ENCODE data around the gene LTF. TPM values are rescaled to one million over a fixed set of nuclear protein-coding genes. Genes with fewer than 3 reads are reported as not detected.
"Not testable (repeated sequence)": the region's sequence is repeated elsewhere in the genome, so short reads cannot be mapped to it uniquely, and the experiment has no call there.

Gene LTF
- total RNA-seq, 2 experiments from 2014 or later, result not detected

DNA sequence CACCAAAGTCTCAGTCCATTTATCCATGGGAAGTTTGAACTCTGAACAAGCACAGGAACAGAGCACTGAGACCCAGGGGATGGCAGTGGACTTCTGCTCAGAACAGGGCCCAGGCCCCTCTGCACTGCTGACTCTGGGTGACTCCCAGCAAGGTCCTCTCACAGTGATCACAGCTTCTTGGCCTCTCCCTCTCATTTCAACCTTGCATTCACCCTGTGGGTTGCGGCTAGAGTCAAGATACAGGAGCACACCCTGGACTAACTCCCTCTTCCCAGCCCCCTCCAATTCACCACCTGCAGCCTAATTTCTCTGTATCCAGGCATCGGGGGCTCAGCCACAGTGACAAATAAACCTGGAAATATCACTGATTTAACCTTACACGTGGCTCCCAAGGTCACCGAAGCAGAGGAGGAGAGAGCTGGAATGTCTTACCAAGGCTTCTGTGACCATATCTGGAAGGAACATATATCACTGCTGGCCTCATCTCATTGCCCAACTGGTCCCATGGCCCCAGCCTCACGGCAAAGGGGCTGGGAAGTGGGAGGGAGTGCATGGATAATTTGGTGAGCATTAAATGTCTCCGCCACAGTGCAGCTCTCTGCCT is 34.3 kb upstream of the LTF start:
- Mint-ChIP-seq H3K27me3 (ENCODE audit: low read depth) (no peaks in the 10 kb centered on the region), H3K4me3 (no peak overlapping the region), H3K36me3 (ENCODE audit: low read depth) (no peaks in the 10 kb centered on the region), H3K4me1 (ENCODE audit: low read depth) (peaks cover 4% of the 10 kb centered on the region), H3K27ac (no peak overlapping the region), H3K9me3 (ENCODE audit: insufficient read depth) (no peaks in the 10 kb centered on the region)
- CTCF ChIA-PET, result interaction anchor here (1.8 to 9.4 kb wide), 4 partner anchors 10 to 131 kb away, joined by 5 to 74 read pairs (median 26); no protein-coding TSS in a partner anchor
- no peak for DNase-seq
- POLR2A ChIA-PET, result interaction anchor here (0.8 kb wide), 1 partner anchor 44 kb away, joined by 3 read pairs; no protein-coding TSS in a partner anchor
- no peak for ATAC-seq

DNA sequence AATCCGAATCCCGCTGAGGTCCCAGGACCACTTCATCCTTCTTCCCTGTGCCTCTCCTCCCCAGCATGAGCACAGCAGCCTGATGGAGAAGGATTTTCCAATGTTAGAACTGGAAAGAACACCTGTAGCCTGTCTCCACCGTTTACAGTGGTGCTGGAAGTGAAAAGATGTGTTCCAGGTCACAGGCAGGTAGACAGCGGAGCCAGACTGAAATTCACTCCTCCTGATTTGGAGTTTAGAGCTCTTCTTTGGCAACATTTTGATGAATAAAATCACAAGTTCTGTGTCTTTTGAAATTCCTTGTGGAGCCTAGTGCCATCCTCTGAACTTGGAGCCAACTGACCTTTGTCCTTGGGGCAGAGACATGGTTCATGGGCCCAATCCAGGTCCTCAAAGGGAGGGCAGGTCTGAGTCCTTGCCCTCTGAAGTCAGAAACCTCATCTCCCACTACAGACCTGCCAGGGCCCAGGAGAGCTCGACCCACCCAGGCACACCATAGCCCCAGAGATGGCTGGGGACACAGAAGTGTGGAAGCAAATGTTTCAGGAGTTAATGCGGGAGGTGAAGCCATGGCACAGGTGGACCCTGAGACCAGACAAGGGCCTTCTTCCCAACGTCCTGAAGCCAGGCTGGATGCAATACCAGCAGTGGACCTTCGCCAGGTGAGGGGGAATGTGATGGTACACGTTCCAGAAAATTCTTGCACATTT is 33.0 kb upstream of the LTF start, which contains the start of gene RTP3:
Gene RTP3 (plus strand): TSS at position 421 of the 710 bp plus-strand sequence. CDS start 87 bp downstream, at position 508.
- no peak for ATAC-seq
- Mint-ChIP-seq H3K4me3 (no peak within 1 kb of the TSS), H3K36me3 (ENCODE audit: low read depth) (no peaks in the 10 kb centered on the region), H3K27ac (no peak within 1 kb of the TSS), H3K4me1 (ENCODE audit: low read depth) (peaks cover 2% of the 10 kb centered on the region), H3K27me3 (ENCODE audit: low read depth) (no peaks in the 10 kb centered on the region), H3K9me3 (ENCODE audit: insufficient read depth) (no peaks in the 10 kb centered on the region)
- CTCF ChIA-PET, result interaction anchor here (1.2 to 9.4 kb wide), 6 partner anchors 9 to 132 kb away, joined by 4 to 74 read pairs (median 18); no protein-coding TSS in a partner anchor
- POLR2A ChIA-PET, result no interaction called here
- no peak for DNase-seq

DNA sequence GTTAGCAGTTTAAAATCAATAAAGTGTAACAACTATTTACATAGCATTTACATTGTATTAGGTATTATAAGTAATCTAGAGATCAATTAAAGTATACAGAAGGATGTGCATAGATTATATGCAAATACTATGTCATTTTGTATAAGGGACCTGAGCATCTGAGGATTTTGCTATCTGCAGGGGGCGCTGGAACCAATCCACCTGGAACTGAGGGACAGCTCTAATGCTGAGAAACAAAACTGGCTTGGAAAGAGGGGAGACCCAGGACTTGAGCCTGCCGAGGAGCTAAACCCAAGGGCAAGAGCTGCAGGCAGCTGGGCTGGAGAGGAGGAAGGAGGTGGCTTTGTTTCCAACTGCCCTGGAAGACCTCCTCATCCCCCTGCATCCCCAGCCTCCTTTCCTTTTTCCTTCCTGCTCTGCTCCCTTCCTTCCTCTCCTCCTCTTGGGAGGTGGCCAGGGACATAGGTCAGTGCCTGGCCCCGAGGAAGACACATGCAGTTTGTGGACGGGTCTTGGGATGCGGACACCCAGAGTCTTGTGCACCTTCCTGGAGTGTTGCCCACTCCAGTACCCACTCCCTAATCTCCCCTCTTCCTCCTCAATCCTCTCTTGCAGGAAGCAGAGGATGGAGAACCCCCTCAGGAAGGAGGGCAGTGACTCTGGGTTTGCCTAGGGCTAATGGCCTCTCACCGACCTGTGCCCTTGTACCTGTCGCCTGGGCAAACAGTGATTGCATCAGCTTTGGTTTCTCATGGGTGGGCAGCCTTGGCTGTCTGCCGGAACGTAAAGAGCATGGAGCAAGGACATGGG is 32.2 kb upstream of the LTF start:
- Mint-ChIP-seq H3K9me3 (ENCODE audit: insufficient read depth) (no peaks in the 10 kb centered on the region), H3K4me3 (no peak overlapping the region), H3K4me1 (ENCODE audit: low read depth) (peaks cover 2% of the 10 kb centered on the region), H3K36me3 (ENCODE audit: low read depth) (no peaks in the 10 kb centered on the region), H3K27me3 (ENCODE audit: low read depth) (no peaks in the 10 kb centered on the region), H3K27ac (no peak overlapping the region)
- ATAC-seq (no peak), DNase-seq (peak; percentile 64)
- POLR2A ChIA-PET, result no interaction called here
- CTCF ChIA-PET, result interaction anchor here (1.0 to 9.4 kb wide), 13 partner anchors 8 to 137 kb away, joined by 3 to 74 read pairs (median 7); no protein-coding TSS in a partner anchor

DNA sequence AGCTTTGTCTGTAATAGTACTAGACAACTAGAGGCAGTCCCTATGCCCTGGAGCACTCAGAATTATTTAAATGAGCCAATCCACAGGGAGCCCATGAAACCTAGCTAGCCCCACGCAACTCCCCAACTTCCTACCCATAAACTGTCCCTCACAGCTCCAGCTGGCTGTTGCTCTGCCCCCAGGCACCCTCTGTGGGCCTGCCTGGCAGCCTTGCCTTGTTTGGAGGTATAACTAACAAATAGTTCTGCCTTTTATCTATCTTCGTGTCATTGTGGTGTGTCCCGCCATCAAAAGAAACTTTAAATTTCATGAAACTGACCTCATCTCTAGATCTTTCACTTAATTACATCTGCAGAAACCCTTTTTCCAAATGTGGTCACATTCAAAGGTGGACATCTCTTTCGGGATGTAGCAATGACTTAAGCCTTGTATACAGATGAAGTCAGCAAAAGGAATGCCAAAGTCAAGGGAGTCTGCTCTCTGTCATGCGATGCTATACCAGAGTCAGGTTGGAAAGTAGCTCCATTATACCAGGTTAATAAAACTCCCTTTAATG is 31.3 kb upstream of the LTF start:
- Mint-ChIP-seq H3K36me3 (ENCODE audit: low read depth) (no peaks in the 10 kb centered on the region), H3K9me3 (ENCODE audit: insufficient read depth) (no peaks in the 10 kb centered on the region), H3K27me3 (ENCODE audit: low read depth) (no peaks in the 10 kb centered on the region), H3K4me1 (ENCODE audit: low read depth) (peaks cover 7% of the 10 kb centered on the region), H3K4me3 (no peak overlapping the region), H3K27ac (no peak overlapping the region)
- CTCF ChIA-PET, result interaction anchor here (1.0 to 9.4 kb wide), 11 partner anchors 7 to 138 kb away, joined by 3 to 74 read pairs (median 7); no protein-coding TSS in a partner anchor
- ATAC-seq (no peak), DNase-seq (no peak)
- POLR2A ChIA-PET, result no interaction called here

DNA sequence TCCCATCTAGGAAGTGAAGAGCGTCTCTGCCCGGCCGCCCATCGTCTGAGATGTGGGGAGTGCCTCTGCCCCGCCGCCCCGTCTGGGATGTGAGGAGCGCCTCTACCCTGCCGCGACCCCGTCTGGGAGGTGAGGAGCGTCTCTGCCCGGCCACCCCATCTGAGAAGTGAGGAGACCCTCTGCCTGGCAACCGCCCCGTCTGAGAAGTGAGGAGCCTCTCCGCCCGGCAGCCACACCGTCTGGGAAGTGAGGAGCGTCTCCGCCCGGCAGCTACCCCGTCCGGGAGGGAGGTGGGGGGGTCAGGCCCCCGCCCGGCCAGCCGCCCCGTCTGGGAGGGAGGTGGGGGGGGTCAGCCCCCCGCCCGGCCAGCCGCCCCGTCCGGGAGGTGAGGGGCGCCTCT is 29.8 kb upstream of the LTF start:
- ATAC-seq; H3K27ac Mint-ChIP-seq; H3K36me3 Mint-ChIP-seq (ENCODE audit: low read depth); H3K27me3 Mint-ChIP-seq (ENCODE audit: low read depth); H3K9me3 Mint-ChIP-seq (ENCODE audit: insufficient read depth); POLR2A ChIA-PET; DNase-seq; H3K4me3 Mint-ChIP-seq; CTCF ChIA-PET: not testable (repeated sequence)
- H3K4me1 Mint-ChIP-seq (ENCODE audit: low read depth), result peaks cover 16% of the 10 kb centered on the region

DNA sequence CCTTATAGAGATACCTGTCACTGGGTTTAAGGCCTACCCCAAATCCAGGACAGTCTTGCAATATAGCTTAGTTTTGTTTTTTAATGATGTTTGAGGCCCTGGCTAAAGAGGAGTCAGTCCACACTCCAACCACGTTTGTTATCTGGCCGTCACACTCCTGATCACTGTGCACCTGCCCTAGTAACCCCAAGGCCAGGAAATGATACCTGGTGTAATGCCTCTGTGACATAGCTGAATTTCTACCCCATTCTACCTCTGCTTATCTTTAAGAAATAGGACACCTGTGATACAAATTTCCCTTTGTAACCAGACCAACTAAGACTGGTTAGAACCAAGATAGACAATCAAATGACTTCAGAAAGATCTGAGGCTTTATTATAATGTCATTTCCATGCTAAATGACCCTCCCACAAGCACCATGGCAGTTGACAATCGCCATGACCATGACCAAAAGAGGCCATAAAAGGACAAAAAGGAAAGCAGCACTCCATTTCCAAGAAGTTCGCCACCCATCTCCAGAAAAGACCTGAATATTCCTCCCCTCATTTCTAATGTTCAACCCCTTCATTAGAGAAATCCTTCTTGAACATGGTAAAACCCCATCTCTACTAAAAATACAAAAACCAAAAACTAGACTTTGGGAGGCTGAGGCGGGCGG is 28.3 kb upstream of the LTF start:
- Mint-ChIP-seq H3K36me3 (ENCODE audit: low read depth) (no peaks in the 10 kb centered on the region), H3K4me1 (ENCODE audit: low read depth) (peaks cover 29% of the 10 kb centered on the region), H3K9me3 (ENCODE audit: insufficient read depth) (no peaks in the 10 kb centered on the region), H3K4me3 (no peak overlapping the region), H3K27ac (no peak overlapping the region), H3K27me3 (ENCODE audit: low read depth) (peaks cover under 1% of the 10 kb centered on the region)
- ATAC-seq, result no peak
- ChIA-PET POLR2A (no interaction called here), CTCF (interaction anchor here (1.1 to 6.3 kb wide), 3 partner anchors 46 to 137 kb away, joined by 3 to 223 read pairs (median 11); no protein-coding TSS in a partner anchor)
- no peak for DNase-seq

DNA sequence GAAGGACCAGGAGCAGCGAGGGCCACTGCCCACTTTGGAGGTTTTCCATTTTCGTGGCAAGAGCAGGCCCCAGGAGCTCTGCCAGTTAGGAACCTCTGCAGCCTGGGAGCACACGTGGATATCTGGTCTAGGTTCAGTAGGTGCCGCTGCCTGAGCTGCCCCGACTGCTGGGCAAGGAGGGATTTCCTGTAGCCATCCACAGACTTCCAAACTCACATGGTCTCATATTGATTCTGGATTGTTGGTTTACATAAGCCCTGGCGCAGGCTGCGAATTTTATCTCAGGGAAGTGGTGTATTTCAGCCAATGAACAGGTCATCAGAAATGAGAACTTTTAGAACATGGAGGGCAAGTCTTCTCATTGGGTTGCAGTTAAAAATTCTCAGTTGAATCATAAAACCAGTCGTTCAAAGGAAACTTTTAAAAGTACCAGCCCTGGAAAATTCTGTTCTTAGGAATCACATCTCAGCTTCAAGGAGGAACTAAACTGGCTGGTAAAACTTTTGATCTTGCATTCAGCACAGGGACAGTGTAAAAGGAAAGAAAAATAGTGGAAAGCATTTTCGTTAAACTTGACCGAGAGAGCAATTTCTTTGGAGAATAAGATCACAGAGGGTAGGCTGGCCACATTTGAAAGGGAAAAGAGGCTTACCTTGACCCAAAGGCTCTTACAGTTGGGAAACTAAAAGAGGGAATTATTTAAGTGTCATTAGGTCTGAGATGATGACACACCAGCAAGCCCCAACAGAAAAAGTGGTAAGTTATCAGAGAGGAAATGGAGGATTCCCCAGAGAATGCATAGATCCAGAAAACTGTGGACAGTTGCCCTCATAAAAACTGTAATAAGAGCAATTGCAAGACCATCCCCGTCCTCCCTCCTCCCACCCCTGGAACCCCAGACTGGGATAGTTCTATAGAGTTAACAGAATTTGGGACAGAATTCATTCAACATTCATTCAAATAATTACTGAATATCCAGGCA is 26.7 kb upstream of the LTF start:
- peaks cover 7% of the 10 kb centered on the region for H3K27me3 Mint-ChIP-seq (ENCODE audit: low read depth)
- ChIA-PET POLR2A (no interaction called here), CTCF (interaction anchor here (2.1 to 6.3 kb wide), 3 partner anchors 69 to 138 kb away, joined by 11 to 223 read pairs (median 11); no protein-coding TSS in a partner anchor)
- H3K27ac Mint-ChIP-seq, result no peak overlapping the region
- H3K36me3 Mint-ChIP-seq (ENCODE audit: low read depth), result no peaks in the 10 kb centered on the region
- DNase-seq (no peak), ATAC-seq (no peak)
- no peak overlapping the region for H3K4me3 Mint-ChIP-seq
- no peaks in the 10 kb centered on the region for H3K9me3 Mint-ChIP-seq (ENCODE audit: insufficient read depth)
- peaks cover 30% of the 10 kb centered on the region for H3K4me1 Mint-ChIP-seq (ENCODE audit: low read depth)

DNA sequence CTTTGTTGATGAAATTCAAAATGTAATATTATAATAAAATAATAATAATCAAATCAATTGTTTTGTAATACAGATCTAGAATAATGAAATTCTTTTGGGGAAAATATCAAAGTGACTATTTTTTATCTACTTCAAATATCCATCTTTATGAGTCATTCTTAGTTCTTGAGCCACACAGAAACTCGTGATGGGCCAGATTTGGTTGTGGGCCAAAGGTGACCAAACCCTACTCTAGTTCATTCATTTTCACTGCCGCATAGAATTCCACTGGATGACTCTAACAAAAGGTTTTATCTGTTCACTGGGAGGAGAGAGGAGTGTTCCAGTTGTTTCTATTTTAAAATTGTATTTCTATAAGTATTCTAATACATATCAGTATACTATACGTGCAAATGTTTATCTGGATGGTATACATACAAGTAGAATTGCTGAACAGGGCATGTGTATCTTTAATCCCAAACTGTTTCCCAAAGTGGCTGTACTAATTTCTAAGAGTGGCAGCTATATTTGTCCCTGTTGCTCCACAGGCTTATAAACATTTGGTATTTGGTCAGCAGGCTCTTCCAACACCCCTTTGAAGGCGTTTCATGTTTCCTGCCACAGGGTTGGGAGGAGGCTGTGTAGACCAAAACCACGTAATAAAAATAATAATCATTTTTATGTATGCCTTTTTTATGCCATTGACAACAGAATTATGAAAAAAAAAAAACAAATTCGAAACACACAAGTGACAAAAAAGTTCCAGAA is 25.8 kb upstream of the LTF start:
- no peaks in the 10 kb centered on the region for H3K9me3 Mint-ChIP-seq (ENCODE audit: insufficient read depth)
- H3K27me3 Mint-ChIP-seq (ENCODE audit: low read depth), result peaks cover 9% of the 10 kb centered on the region
- no peak overlapping the region for H3K4me3 Mint-ChIP-seq
- peaks cover 30% of the 10 kb centered on the region for H3K4me1 Mint-ChIP-seq (ENCODE audit: low read depth)
- DNase-seq (no peak), ATAC-seq (no peak)
- ChIA-PET POLR2A (no interaction called here), CTCF (interaction anchor here (1.3 to 6.3 kb wide), 18 partner anchors 9 to 355 kb away, joined by 3 to 223 read pairs (median 16); partner anchors contain the start of genes CCRL2 and RTP3)
- no peaks in the 10 kb centered on the region for H3K36me3 Mint-ChIP-seq (ENCODE audit: low read depth)
- H3K27ac Mint-ChIP-seq, result no peak overlapping the region

DNA sequence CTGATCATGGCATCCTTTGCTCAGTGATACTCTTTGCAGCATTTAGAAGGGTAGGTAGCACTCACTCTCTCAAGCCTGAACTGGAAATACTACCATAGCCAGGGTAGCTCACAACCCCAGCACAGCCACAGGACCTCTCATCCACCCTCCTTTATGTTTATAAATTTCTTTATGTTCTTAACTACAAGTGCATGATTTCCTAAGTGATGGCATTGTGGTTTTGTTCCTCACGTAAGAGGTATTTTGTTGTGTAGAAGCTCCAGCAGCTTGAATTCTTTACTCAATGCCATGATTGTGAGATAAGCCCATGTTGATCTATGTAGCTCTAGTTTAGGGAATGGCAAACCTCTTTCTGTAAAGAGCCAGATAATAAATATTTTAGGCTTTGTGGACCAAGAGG is 25.2 kb upstream of the LTF start:
- ATAC-seq (no peak), DNase-seq (no peak)
- Mint-ChIP-seq H3K27ac (no peak overlapping the region), H3K4me1 (ENCODE audit: low read depth) (peaks cover 30% of the 10 kb centered on the region), H3K27me3 (ENCODE audit: low read depth) (peaks cover 9% of the 10 kb centered on the region), H3K9me3 (ENCODE audit: insufficient read depth) (no peaks in the 10 kb centered on the region), H3K4me3 (no peak overlapping the region), H3K36me3 (ENCODE audit: low read depth) (no peaks in the 10 kb centered on the region)
- ChIA-PET CTCF (interaction anchor here (0.7 to 6.3 kb wide), 43 partner anchors 9 to 356 kb away, joined by 3 to 223 read pairs (median 10); partner anchors contain the start of genes CCR1, CCRL2, LTF and RTP3), POLR2A (interaction anchor here (1.4 kb wide), 1 partner anchor 50 kb away, joined by 6 read pairs; no protein-coding TSS in a partner anchor)

All from activated CD8-positive, alpha-beta T cell treated with anti-CD3 and anti-CD28 coated beads, Interleukin-2, amount 10 ng/mL, durations not matched to agents 7 days and 5 days (primary cell).